Epithelial cell of prostate (primary cell): Measurements from ENCODE around the gene HYI.

Source experiments
- DNase-seq: peaks from one replicate; pipeline ENCODE4 v3.0.0-alpha.2; 2011; ENCODE audit warnings: low read depth, low spot score
- H3K27ac ChIP-seq: fragments of 450-650 bp; 2 replicates; pipeline ENCODE4 v1.5.1; 2017; ENCODE audit warnings: mild to moderate bottlenecking

The HYI gene

DNA sequence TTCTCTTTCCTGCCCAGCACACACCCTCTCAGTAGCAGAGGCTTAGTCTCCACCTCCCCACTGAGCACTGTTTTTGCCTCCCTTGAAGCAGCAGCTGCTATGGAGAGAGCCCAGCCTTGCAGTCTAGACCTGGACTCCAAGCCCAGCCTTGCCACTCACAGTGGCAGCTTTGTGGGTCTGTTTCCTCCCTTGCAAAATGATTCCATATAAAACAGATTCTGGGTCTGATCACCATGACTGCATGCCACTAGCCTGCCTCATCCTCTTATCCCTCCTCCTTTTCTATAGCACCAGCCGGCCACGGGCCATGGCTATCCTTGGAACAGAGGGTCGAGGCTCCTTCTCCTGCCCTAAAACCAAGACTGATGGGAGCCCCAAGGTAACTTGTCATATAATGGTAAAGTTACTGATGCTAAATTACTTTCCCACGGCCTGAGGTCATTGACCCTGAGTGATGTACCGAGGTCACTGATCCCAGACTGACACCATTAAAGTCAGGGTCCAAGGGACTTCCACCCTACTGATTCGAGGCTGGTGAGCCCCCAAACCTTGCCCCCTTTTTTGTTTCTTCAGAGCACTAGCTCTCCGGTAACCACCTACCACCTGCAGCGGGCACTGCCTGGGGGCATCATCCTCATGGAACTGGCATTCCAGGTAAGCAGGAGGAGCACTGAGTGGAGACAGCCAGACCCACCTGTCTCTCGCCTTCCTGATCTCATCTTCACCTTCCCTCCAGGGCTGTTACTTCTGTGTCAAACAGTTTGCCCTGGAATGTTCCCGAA, 7.9 kb downstream of the HYI start:
- no peak overlapping the region for H3K27ac ChIP-seq
- no peak for DNase-seq

DNA sequence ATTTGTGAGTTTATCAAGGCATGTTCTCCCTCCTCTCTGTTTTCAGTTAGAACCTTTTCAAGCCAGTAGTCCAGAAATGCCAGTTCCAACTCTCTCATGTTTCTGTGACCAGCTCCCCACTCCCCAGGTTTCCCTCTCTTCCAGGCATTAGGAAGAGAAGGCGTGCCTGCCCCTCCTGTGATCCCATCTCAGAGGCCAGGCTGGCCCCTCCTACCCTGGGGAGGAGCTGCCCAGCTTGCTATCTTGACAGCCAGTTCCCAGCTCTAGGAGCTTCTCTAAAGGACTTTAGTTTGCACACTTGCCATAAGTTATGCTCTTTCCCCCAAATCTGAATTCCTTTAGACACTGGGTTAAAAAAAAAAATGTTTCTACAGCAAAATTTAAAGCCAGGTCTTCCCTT, 8.9 kb downstream of the HYI start:
- no peak for DNase-seq
- H3K27ac ChIP-seq: no peak overlapping the region

DNA sequence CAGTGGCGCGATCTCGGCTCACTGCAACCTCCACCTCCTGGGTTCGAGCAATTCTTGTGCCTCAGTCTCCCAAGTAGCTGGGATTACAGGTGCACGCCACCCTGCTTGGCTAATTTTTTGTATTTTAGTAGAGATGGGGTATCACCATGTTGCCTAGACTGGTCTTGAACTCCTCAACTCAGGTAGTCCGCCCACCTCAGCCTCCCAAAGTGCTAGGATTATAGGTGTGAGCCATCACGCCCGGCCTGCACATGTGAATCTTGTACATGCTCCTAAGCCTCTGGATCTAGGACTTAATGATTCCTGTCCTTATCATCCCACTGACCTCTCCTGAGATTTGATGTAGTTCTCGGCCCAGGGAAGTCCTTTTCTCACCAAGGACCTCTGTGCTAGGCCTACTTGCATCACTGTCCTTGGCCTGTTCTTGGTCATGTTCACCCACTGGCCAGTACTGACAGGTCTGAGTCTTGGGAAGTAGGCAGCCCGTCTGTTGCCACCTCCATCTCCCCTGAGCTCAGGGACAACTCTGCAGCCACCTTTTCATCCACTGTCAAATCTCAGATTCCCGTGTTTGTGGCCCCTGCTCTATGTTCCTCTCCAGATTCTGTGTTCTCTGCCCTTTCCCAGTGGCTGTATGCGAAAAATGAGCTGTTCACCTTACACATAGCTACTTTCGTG, 9.4 kb downstream of the HYI start:
- no peak for DNase-seq
- H3K27ac ChIP-seq: no peak overlapping the region

DNA sequence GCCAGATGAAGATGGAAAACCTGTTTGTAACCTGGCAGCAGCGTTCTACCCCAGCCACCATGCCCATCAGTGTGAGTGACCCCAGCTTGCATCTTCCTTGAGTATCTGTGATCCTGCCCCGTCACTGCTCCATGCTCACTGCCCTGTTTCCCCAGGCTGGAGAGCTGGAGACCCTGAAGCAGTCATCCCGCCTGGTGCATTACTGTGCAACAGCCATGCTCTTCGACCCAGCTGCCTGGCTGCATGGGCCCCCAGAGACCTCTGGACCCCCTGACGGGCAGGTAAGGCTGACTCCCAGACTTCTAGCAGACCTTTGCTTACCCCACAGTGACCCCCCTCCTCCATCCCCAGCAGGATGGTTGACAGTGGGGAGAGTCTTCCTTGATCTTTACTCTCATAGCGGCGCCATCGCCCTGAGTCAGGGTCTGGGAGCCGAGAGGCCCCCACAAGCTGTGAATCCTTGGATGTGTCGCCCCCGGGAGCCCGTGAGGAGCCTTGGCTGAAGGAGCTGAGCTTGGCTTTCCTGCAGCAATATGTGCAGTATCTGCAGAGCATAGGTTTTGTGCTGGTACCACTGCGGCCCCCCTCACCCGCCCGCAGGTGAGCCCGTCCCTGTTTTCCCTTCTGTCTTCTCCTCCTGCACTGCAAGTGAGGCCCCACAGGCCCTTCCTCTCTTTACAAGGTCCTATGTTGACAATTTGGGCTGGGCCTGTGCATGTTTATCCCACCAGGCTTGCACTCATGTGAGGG, 10.4 kb downstream of the HYI start:
- no peak overlapping the region for H3K27ac ChIP-seq
- DNase-seq: no peak

DNA sequence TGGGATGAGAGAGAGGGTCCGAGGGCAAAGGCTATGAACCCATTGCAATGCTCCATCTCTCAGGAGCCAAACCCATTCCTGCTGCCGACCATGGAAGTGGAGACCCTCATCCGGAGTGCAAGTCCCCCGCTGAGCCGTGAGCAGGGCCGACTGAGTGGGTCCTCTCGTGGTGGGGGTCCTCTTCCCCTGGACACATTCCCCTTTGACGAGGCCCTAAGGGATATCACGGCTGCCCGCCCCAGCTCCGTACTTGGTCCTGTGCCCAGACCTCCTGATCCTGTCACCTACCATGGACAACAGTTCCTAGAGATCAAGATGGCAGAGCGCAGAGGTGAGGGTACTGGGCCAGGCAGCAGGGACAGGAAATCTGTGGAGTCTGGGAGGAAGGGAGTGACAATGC, 11.0 kb downstream of the HYI start:
- H3K27ac ChIP-seq: no peak overlapping the region
- no peak for DNase-seq

DNA sequence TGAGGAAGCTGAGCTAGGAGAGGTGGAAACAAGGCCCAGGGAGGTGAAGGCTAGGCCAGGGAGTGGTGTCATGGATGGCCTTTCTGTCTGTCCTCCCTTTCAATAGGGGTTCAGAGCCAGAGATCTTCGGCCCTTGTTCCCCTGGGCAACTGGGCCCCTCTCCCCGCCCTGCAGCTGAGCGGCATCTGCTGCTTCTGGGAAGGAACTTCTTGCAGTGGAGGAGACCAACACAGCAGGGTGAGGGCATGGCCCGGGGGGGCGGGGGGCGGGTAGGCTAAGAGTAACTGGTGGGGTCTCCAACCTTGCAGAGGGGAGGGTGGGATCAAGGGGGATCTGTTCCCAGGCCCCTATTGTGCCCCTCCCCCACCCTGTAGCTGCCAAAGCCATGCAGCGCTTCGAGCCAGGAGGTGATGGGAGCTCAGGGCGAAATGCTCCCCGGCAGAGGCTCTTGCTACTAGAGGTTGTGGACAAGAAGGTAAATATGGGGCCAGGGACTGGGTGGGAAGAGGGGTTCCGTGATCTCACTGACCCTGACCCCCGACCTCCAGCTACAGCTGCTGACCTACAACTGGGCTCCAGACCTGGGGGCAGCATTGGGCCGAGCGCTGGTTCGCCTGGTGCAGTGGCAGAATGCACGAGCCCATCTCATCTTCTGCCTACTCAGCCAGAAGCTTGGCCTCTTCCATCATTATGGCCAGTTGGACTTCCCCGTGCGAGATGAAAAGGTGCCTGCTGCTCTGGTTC, 11.7 kb downstream of the HYI start:
- DNase-seq: no peak

DNA sequence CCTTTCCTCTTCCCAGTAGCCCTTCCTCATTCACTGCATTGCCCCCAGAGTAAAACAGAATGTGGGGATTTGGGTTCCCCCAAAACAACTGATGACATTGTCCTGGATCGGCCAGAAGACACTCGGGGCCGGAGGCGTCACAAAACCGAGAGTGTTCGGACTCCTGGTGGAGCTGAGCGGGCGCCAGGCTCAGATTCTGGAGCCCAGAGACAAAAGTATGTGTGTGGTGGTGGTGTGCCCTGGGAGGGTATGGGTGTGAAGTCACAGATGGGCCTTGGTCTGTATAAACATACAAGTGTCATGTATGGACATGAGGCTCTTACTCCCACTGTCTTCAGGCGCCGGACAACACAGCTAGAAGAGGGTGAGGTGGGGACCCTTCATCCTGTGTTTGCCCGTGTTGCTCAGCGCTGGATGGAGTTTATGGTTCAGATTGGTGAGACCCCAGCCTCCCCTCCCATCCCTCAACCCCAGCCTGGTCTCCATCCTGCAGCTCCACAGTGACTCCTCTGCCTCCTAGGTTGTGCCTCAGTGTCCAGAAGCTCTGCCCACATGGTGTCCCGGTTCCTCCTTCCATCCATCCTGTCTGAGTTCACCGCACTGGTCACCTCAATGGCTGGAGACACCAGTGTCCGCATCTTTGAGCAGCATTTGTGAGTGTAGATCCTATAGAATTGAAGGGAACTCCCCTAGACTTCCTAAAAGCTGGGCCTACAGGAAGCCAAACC, 12.4 kb downstream of the HYI start:
- H3K27ac ChIP-seq: no peak overlapping the region
- no peak for DNase-seq

More for the DNA sequence above, 11.7 kb downstream of the HYI start:
- H3K27ac ChIP-seq: no peak overlapping the region

DNA sequence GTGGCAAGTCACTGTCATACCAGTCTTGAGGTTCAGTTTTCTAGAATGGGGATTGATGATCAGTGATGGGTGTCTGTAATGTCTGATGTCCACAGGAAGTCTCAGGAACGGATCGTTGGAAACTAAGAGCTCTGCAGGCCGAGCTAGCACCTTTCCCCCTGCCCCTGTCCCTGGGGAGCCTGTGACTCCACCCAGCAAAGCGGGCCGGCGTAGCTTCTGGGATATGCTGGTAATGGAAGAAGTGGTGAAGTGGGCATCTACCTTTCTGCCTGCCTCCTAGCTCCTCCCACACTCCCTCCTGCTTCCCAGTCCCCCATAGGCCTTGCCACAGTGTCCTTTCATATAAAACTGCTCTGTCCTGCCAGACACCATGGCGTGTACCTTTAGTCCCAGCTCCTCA, 13.4 kb downstream of the HYI start:
- no peak overlapping the region for H3K27ac ChIP-seq
- no peak for DNase-seq

DNA sequence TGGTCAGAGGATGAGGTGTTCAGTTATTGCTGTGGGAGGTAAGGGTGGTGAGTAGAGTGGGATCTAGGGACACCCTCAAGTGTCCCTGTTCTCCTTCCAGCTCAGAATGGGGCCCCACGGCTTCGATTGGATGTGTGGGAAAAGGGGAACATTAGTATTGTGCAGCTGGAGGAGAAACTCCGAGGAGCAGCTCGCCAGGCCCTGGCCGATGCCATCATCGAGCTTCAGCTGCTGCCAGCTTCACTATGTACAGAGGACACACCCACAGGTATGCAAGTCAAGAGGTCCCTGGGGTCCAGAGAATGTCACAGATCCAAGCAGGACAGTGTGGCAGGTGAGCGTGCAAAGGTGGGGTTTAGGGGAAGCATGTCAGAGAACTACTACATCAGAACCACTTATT, 13.9 kb downstream of the HYI start:
- DNase-seq: no peak
- no peak overlapping the region for H3K27ac ChIP-seq

DNA sequence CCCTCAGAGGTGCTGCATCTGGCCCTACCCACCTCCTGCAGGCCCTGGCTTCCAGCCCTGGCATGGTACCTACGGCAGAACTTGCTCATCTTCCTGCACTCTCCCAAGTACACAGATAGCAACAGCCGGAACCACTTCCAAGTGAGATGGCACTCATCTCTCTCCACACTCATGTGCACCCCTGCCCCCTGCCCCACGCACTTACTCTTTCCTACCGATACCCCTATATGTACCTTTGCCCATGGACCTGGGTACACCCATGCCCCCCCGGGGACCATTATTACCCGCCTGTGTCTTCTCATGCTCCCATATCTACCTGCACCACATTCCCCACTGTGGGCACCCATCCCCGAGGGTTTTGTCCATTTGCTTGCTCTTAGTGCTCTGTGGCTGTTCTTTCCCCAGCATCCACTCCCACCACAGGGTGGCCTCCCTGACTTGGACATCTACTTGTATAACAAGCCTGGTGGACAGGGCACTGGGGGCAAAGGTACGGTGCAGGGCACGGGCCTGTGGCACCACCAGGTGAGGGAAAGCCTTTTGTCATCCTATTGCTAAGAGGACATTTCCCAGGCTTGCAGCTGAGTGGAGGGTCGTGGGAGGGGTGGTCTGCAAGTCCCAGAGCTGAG, 14.7 kb downstream of the HYI start:
- no peak overlapping the region for H3K27ac ChIP-seq
- DNase-seq: no peak

DNA sequence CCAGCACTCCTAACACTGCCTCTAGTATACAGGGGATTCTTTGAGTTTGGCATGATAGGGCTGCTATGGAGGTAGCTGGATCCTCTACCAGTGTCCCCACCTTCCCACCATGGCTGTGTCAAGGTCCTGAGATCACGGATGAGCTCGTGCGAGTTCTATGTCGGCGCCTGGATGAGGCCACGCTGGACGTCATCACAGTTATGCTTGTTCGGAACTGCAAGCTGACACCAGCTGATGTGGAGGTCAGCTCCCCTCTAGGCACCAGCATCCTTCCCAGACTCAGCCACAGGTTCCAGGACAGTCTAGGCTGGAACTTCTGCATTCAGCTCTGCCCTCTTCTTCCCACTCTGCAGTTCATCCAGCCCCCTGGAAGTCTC, 15.2 kb downstream of the HYI start:
- no peak overlapping the region for H3K27ac ChIP-seq
- DNase-seq: no peak

DNA sequence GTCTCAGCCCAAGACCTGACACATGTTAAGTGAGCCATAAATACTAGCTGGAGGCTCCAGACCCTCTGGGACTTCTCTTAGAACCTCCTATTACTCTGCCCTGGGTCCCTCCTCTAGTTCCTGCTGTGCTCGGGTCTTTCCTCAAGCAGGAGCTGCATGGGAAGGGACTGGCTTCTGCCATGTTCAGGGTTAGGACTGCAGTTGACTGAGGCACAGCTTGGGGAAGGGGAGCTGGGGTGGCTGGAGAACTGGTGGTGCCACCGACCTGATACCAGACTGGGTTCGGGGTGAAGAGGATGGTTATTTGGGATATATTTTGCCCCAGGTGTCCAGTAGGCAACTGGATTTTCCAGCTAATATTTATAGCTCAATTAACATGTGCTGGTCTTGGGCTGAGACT, 15.7 kb downstream of the HYI start:
- no peak overlapping the region for H3K27ac ChIP-seq
- DNase-seq: no peak

DNA sequence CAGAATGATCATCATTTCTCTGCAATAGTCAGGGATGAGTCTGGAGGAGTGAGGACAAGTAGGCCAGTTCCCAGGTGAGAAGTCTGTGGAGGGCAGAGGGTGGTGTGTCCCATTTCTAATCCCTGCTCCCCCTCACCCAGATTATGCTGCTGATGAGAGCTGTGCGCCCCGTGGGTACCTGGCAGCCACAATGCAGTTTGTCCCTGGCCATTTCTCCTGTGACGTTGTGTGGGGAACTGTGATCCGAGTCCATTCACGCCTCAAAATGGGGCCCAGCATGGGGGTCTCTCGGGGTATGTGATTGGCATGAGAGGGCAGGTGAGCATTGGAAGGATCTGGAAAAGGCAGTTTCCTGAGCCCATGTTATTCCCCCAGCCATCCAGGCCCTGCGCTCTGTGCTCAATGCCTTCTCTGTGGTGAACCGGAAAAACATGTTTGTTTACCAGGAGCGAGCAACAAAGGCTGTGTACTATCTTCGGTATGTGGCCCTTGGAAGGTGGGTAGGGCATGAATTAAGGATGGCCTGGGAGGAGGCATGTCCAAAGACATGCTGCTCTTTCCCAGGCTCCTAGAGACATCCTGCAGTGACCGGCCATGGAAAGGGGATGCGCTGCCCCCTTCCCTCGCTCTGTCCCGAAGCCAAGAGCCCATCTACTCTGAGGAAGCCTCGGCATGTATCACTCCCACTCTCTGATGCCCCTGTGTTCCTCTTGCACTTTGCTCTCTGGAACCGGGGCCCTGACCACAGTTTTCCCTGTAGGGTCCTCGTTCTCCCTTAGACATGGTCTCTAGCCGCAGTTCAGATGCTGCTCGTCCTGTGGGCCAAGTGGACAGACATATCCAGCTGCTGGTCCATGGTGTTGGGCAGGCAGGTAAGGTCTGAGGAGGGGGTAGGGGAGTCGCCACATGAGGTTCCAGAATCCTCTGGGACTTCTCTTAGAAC, 16.4 kb downstream of the HYI start:
- H3K27ac ChIP-seq: no peak overlapping the region
- no peak for DNase-seq

DNA sequence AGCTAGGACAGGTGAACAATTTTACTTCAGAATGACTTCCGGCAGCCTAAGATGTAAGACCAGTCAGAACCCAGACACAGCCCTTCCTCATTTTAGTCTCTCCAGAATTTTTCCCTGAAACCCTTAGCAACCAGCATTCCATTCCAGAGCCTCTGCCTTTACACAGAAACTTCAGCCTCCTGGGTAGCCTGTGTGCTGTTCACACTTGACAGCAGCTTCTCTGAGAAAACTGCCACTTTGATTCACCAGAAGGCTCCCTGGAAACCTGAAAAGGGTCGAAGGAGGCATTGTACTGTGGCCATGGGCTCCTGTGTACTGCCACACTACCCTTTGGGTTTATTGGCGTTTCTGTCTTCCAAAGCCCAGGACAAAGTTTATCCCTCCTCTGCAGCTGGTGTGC, 17.4 kb downstream of the HYI start:
- no peak overlapping the region for H3K27ac ChIP-seq
- no peak for DNase-seq

DNA sequence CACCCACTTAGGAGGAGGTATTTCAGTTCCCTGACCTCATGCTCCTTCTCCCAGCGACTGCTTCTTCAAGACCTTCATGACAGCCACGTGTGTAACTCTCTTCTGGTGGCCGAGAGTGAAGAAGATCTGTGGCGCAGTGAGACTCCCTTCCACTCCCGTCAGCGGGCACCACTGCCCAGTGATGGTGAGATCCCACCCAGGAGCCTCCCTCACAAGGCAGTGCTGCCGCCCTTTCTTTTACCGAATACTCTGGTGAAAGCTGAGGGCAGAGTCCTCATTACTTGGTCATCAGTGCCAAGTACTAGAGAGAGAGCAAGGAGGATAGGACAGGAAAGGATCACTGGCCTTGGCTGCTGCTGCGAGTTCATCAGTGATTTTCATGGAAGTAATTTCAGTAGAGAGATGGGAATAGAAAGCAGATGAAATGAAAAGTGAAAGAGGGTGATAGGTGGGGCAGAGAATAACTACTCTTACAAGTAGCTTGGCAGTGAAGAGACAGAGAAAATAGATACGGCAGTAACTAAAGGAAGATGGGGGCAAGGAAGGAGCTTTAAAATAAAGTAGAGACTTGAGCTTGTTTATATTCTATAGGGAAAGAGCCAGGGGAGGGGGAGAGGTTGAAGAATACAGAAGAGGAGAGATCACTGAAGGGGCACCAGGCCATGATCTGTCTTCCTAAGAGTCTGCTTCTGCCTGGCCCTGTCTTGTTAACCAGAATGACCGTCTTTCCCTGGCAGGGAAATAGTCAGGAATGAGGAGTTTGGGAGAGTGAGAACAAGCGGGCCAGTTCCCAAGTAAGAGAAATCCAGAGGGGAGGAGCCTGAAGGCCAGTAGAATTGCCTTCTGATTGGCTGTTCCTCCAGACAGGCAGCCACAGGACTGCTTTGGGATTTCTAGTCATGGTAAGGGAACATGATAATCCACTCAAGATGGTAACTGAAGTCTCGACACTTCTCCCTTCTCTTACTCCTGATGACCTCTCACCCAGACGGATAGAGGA, 18.3 kb downstream of the HYI start:
- no peak overlapping the region for H3K27ac ChIP-seq
- no peak for DNase-seq

DNA sequence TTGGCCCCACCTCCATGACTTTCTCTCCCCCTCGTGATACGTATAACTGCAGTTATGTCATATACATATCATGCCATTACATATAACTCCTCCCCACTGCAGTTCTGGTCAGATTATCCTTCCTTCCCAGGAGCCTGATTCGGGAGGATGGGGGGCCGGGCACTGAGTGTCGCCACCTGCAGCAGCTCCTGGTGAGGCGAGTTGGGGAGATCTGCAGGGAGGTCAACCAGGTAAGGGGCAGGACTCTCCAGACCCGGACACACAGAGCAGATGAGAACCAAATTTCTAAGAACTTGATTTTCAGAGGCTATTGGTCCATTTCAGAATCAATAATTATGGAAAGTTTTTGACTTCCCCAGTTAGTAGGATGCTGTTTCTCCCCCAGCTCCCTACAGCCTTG, 19.5 kb downstream of the HYI start:
- no peak overlapping the region for H3K27ac ChIP-seq
- no peak for DNase-seq

DNA sequence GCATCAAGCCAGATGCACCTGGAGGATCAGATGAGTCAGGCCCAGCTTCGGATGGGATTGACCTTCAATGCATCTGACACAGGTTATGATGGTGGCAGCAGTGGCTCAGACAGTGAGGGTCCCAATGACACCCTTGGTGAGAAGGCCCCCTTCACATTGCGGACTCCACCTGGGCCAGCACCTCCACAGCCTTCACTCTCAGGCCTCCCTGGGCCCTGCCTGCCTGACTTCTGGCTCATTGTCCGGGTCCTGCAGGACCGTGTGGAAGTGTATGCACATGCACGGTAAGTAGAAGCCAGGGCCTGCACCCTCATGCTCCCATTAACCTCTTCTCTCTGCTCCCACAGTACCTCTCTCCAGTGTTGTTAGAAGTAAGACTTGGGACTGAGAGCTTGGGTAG, 20.8 kb downstream of the HYI start:
- H3K27ac ChIP-seq: no peak overlapping the region
- no peak for DNase-seq
